GM20431 (cell line): ENCODE results near the gene FBXO41.
"Not testable (repeated sequence)": the region's sequence is repeated elsewhere in the genome, so short reads cannot be mapped to it uniquely, and the experiment has no call there.

Source experiments
- in situ Hi-C: fragments of 300-500 bp; cut with MseI, MboI; formaldehyde crosslinking; loops from one replicate; pipeline ENCODE4 v1.15.0; 2020; ENCODE audit warnings: low sequenced_read_pairs; ENCODE audit not compliant: unreplicated experiment

The FBXO41 gene

GRCh38 chr2:73263540-73264331 is 20.5 kb downstream of the FBXO41 start:
- in situ Hi-C loops: no loop called here

GRCh38 chr2:73262691-73263429 is 21.4 kb downstream of the FBXO41 start:
- in situ Hi-C loops: not testable (repeated sequence)

- in situ Hi-C loops: no loop called here
Measured at GRCh38 chr2:73262108-73262651, 22.1 kb downstream of the FBXO41 start.

GRCh38 chr2:73260338-73260984 is 23.8 kb downstream of the FBXO41 start:
- in situ Hi-C loops: no loop called here

GRCh38 chr2:73259704-73260337 is 24.5 kb downstream of the FBXO41 start:
- in situ Hi-C loops: no loop called here

GRCh38 chr2:73259276-73259675 is 25.0 kb downstream of the FBXO41 start:
- in situ Hi-C loops: no loop called here

GRCh38 chr2:73258913-73259215 is 25.4 kb downstream of the FBXO41 start:
- in situ Hi-C loops: no loop called here

- in situ Hi-C loops: no loop called here
Measured at GRCh38 chr2:73258186-73258912, 25.9 kb downstream of the FBXO41 start.

GRCh38 chr2:73257425-73258125 is 26.7 kb downstream of the FBXO41 start:
- in situ Hi-C loops: no loop called here

GRCh38 chr2:73257021-73257420 is 27.3 kb downstream of the FBXO41 start:
- in situ Hi-C loops: no loop called here

- in situ Hi-C loops: no loop called here
Measured at GRCh38 chr2:73256618-73256922, 27.7 kb downstream of the FBXO41 start.

GRCh38 chr2:73255907-73256617 is 28.2 kb downstream of the FBXO41 start:
- in situ Hi-C loops: no loop called here

GRCh38 chr2:73255007-73255644 is 29.2 kb downstream of the FBXO41 start:
- in situ Hi-C loops: no loop called here

- in situ Hi-C loops: no loop called here
Measured at GRCh38 chr2:73254343-73255006, 29.8 kb downstream of the FBXO41 start.

- in situ Hi-C loops: no loop called here
Measured at GRCh38 chr2:73253901-73254300, 30.4 kb downstream of the FBXO41 start.

GRCh38 chr2:73253400-73253799 is 30.9 kb downstream of the FBXO41 start:
- in situ Hi-C loops: no loop called here

- in situ Hi-C loops: no loop called here
Measured at GRCh38 chr2:73252238-73253027, 31.8 kb downstream of the FBXO41 start.
